ENCODE results near the gene SIRT3. TPM values are rescaled to one million over a fixed set of nuclear protein-coding genes. Genes with fewer than 3 reads are reported as not detected.

The SIRT3 gene
- total RNA-seq, 2 donors from 2014 or later = 15.1 to 16.9 TPM

DNA sequence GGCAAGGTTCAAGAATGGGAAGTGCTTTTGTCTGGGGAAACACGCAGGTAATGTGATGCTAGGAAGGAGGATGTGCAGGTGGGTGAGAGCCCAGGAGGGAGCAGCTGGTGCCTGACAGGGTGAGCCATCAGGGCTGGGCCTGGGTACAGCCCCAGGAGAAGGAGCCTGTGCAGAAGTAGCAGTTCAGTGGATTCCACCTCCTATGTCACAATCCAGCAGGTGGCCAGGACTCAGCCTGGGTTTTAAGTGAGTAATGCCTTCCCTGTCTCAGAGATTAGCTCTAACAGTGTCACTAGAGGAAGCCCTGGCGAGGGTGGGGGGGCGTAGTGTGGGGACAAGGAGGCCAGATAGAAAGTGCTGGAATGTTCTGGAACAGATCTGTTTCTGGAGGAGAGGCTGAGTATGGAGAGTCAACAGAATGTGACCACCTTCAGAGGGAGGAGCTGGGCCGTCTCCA lies 20.5 kb downstream of the SIRT3 start:
- peaks cover 25% of the 10 kb centered on the region for H3K36me3 ChIP-seq
- H3K4me1 ChIP-seq = no peaks in the 10 kb centered on the region
- TF ChIP-seq, protein P1, sequence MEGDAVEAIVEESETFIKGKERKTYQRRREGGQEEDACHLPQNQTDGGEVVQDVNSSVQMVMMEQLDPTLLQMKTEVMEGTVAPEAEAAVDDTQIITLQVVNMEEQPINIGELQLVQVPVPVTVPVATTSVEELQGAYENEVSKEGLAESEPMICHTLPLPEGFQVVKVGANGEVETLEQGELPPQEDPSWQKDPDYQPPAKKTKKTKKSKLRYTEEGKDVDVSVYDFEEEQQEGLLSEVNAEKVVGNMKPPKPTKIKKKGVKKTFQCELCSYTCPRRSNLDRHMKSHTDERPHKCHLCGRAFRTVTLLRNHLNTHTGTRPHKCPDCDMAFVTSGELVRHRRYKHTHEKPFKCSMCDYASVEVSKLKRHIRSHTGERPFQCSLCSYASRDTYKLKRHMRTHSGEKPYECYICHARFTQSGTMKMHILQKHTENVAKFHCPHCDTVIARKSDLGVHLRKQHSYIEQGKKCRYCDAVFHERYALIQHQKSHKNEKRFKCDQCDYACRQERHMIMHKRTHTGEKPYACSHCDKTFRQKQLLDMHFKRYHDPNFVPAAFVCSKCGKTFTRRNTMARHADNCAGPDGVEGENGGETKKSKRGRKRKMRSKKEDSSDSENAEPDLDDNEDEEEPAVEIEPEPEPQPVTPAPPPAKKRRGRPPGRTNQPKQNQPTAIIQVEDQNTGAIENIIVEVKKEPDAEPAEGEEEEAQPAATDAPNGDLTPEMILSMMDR (IDR thresholded peaks at IDR 0.05) = no peak
- no peaks in the 10 kb centered on the region for H3K27me3 ChIP-seq
- intact Hi-C loops (cut with DNase I) = no loop called here
- DNase-seq = no peak
- no peak overlapping the region for H3K4me3 ChIP-seq
- H3K27ac ChIP-seq = no peak overlapping the region
- H3K9me3 ChIP-seq = no peaks in the 10 kb centered on the region
- H3K9ac ChIP-seq (ENCODE audit: low read depth in 2 of 2, low read length in 2 of 2) = no peak overlapping the region

DNA sequence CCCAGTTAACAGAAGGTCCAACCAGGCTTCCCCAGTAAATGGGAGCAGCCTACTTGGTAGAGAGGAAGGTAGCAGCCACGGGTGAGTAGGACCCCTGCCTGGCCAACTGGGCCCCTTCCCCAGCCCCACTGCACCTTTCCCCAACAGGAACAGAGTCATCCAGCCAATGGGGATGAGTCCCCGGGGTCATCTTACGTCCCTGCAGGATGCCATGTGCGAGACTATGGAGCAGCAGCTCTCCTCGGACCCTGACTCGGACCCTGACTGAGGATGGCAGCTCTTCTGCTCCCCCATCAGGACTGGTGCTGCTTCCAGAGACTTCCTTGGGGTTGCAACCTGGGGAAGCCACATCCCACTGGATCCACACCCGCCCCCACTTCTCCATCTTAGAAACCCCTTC lies 22.1 kb downstream of the SIRT3 start:
- intact Hi-C loops (cut with DNase I) = no loop called here
- TF ChIP-seq, protein P1 (IDR thresholded peaks at IDR 0.05) = no peak
- DNase-seq = no peak
- no peaks in the 10 kb centered on the region for H3K27me3 ChIP-seq
- no peak overlapping the region for H3K4me3 ChIP-seq
- no peak overlapping the region for H3K27ac ChIP-seq
- H3K9me3 ChIP-seq = no peaks in the 10 kb centered on the region
- H3K9ac ChIP-seq (ENCODE audit: low read depth in 2 of 2, low read length in 2 of 2) = no peak overlapping the region
- peaks cover 13% of the 10 kb centered on the region for H3K4me1 ChIP-seq
- H3K36me3 ChIP-seq = peaks cover 26% of the 10 kb centered on the region

DNA sequence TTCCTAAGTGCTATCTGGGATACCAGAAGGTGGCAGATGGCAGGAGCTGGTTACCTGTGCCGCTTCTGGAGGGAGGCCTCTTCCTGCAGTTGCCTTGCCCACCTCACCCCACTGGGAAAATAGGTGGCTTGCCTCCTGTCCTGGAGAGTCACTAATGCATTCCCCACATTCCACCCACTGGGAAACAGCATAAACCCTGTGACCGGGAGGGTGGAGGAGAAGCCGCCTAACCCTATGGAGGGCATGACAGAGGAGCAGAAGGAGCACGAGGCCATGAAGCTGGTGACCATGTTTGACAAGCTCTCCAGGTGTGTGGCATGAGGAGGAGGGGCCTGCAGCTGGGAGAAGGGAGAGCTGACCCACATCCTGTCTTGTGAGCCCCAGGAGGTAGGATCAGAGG lies 23.0 kb downstream of the SIRT3 start:
- Histone ChIP-seq H3K9ac (ENCODE audit: low read depth in 2 of 2, low read length in 2 of 2) (no peak overlapping the region), H3K4me1 (peaks cover 13% of the 10 kb centered on the region), H3K27me3 (no peaks in the 10 kb centered on the region), H3K36me3 (peaks cover 26% of the 10 kb centered on the region), H3K9me3 (no peaks in the 10 kb centered on the region), H3K27ac (no peak overlapping the region), H3K4me3 (no peak overlapping the region)
- TF ChIP-seq, protein P1 (IDR thresholded peaks at IDR 0.05) = no peak
- no peak for DNase-seq
- intact Hi-C loops (cut with DNase I) = no loop called here

DNA sequence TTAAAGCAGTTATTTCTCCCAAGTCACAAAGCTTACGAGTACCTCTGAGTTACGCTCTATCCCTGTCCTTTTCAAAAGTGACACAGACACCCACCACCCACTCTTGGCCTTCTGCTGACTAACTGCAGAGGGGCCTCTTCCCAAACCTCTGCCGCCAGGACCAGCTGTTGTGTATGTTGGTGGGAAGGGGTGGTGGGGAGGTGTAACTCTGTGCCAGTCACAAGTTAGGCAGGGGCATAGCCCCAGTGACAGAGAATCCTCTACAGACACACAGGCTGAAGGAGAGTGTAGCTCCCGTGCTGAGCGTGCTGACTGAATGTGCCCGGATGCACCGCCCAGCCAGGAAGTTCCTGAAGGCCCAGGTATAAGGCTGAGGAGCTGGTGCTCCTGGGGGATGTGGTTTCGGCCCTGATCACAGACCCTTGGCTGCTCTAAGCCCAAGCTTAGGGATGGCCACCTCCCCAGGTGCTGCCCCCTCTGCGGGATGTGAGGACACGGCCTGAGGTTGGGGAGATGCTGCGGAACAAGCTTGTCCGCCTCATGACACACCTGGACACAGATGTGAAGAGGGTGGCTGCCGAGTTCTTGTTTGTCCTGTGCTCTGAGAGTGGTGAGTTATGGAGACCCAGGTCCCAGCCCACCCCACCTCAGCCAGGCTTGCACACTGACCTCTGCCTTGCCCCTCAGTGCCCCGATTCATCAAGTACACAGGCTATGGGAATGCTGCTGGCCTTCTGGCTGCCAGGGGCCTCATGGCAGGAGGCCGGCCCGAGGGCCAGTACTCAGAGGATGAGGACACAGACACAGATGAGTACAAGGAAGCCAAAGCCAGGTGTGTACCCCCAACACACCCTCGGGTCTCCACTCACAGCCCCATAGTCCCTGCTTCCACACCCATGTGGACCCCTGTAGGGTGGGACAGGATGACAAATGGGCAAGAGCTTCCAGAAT lies 23.7 kb downstream of the SIRT3 start:
- H3K36me3 ChIP-seq = peaks cover 26% of the 10 kb centered on the region
- no peaks in the 10 kb centered on the region for H3K27me3 ChIP-seq
- H3K9ac ChIP-seq (ENCODE audit: low read depth in 2 of 2, low read length in 2 of 2) = no peak overlapping the region
- H3K4me3 ChIP-seq = no peak overlapping the region
- intact Hi-C loops (cut with DNase I) = no loop called here
- DNase-seq = no peak
- no peaks in the 10 kb centered on the region for H3K9me3 ChIP-seq
- H3K4me1 ChIP-seq = peaks cover 13% of the 10 kb centered on the region
- TF ChIP-seq, protein P1 (IDR thresholded peaks at IDR 0.05) = no peak
- H3K27ac ChIP-seq = no peak overlapping the region

DNA sequence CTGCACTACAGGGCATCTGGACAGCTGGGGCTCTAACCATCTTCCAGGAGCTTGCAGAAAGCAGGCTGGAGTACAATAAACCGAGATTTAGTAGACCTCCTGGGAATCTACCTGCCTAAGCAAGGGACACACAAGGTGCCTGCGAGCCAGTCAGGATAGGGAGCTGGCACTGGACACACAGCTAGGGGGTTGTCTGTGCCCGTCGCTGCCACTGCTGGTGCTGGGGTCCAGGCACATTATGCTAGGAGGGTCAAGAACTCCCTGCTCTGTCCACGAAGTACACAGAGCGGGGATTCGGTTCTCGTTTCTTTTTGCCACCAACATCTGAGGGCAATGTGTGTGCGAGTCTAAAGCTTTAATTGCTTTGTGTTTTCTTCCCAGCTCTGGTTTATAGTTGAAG lies 24.4 kb downstream of the SIRT3 start:
- Histone ChIP-seq H3K9me3 (no peaks in the 10 kb centered on the region), H3K4me3 (no peak overlapping the region), H3K27me3 (no peaks in the 10 kb centered on the region), H3K36me3 (peaks cover 26% of the 10 kb centered on the region), H3K4me1 (peaks cover 13% of the 10 kb centered on the region), H3K27ac (no peak overlapping the region), H3K9ac (ENCODE audit: low read depth in 2 of 2, low read length in 2 of 2) (no peak overlapping the region)
- TF ChIP-seq, protein P1 (IDR thresholded peaks at IDR 0.05) = no peak
- intact Hi-C loops (cut with DNase I) = no loop called here
- DNase-seq = no peak

All from colonic mucosa (tissue), 4 donors.